OCI-LY1 (cell line): ENCODE measurements around the gene POLR2J.
"Not testable (repeated sequence)": the region's sequence is repeated elsewhere in the genome, so short reads cannot be mapped to it uniquely, and the experiment has no call there.

Experiments used
- EZH2 ChIP-seq: fragments of 200-600 bp; sonication (generic), shearing (Covaris generic); IDR thresholded peaks from 2 replicates; pipeline ENCODE4 v1.8.0; 2017; ENCODE audit warnings: borderline replicate concordance, mixed run types, mild to moderate bottlenecking, antibody characterized with exemption, low read length, moderate library complexity, mixed read lengths
- TF ChIP-seq, protein P1 (sequence below): fragments of 200-600 bp; sonication (generic), shearing (Covaris generic); IDR thresholded peaks from 2 replicates; pipeline ENCODE4 v1.5.1; 2017; ENCODE audit warnings: mild to moderate bottlenecking, antibody characterized with exemption, low read length, moderate library complexity, mixed read lengths

DNA sequence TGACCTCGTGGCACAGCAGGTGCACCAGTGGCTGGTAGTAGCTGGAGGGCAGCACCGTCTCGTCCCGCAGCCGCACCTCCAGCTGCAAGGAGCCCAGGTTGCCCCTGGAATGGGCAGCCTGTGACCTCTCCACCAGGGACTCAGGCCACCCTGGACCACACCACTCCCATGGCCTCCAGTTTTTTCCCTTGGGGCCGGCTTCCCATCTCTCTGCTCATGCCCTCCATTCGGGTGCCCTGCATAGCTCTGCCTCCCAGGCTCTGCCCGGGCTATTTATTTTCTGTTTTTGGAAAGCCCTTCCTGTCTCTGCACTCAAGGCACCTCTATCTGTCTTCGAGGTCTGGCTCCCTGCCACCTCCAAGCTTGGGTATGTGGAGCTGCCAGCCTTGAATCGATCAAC lies 18.1 kb upstream of the POLR2J start:
- TF ChIP-seq, protein P1, sequence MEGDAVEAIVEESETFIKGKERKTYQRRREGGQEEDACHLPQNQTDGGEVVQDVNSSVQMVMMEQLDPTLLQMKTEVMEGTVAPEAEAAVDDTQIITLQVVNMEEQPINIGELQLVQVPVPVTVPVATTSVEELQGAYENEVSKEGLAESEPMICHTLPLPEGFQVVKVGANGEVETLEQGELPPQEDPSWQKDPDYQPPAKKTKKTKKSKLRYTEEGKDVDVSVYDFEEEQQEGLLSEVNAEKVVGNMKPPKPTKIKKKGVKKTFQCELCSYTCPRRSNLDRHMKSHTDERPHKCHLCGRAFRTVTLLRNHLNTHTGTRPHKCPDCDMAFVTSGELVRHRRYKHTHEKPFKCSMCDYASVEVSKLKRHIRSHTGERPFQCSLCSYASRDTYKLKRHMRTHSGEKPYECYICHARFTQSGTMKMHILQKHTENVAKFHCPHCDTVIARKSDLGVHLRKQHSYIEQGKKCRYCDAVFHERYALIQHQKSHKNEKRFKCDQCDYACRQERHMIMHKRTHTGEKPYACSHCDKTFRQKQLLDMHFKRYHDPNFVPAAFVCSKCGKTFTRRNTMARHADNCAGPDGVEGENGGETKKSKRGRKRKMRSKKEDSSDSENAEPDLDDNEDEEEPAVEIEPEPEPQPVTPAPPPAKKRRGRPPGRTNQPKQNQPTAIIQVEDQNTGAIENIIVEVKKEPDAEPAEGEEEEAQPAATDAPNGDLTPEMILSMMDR: not testable (repeated sequence)
- TF ChIP-seq EZH2: not testable (repeated sequence)
